SK-N-SH (cell line): ENCODE measurements around the gene HRH1. TPM values are rescaled to one million over a fixed set of nuclear protein-coding genes. Genes with fewer than 3 reads are reported as not detected.

Experiments used
- CTCF ChIA-PET: fragments of 300-600, 350-600 bp; formaldehyde crosslinking; extraction: SDS; loops from one replicate; lab custom pipeline; 2021; lab: Yijun Ruan, JAX
- POLR2A ChIA-PET: fragments of 350-600 bp; sonication (Branson Sonifier 250); formaldehyde crosslinking; extraction: SDS; loops from one replicate; lab custom pipeline; 2020; ENCODE audit warnings: antibody characterized with exemption, inconsistent platforms; lab: Yijun Ruan, JAX
- DNase-seq: peaks from one replicate; pipeline ENCODE4 v3.0.0; 2012
- H2AFZ ChIP-seq: fragments of 200-600 bp; sonication (generic); 2 replicates; pipeline ENCODE4 v1.8.1; 2016; ENCODE audit warnings: antibody characterized with exemption, mild to moderate bottlenecking, low read depth
- H3F3A ChIP-seq: fragments of 200-600 bp; sonication (generic); replicated peaks from 2 replicates; pipeline ENCODE3; 2016; ENCODE audit warnings: antibody characterized with exemption, mild to moderate bottlenecking; ENCODE audit not compliant: insufficient read depth
- H3K27ac ChIP-seq, 2 experiments: fragments of 200-500 bp in 1 of 2; fragments of 200-600 bp in 1 of 2; sonication (Bioruptor generic) in 1 of 2; sonication (generic), shearing (Covaris generic) in 1 of 2; 2 replicates each; pipeline versions ENCODE4 v1.5.1 to v1.6.1; 2014 to 2016; ENCODE audit warnings: low read depth in 2 of 2, inconsistent platforms in 1 of 2, low read length in 1 of 2, mild to moderate bottlenecking in 1 of 2, mixed read lengths in 1 of 2
- H3K27me3 ChIP-seq: fragments of 200-600 bp; sonication (generic), shearing (Covaris generic); 2 replicates; pipeline ENCODE4 v1.6.1; 2016; ENCODE audit warnings: mixed run types; ENCODE audit not compliant: insufficient read depth
- H3K36me3 ChIP-seq, 2 experiments: fragments of 200-500 bp in 1 of 2; fragments of 200-600 bp in 1 of 2; sonication (Bioruptor generic) in 1 of 2; sonication (generic) in 1 of 2; replicated peaks in 1 of 2; 2 replicates each; pipeline versions ENCODE3 to v1.5.1; 2014 to 2016; ENCODE audit warnings: low read length in 1 of 2, mild to moderate bottlenecking in 1 of 2; ENCODE audit not compliant: insufficient read depth in 2 of 2, control insufficient read depth in 1 of 2
- H3K4me1 ChIP-seq, 2 experiments: fragments of 200-500 bp in 1 of 2; fragments of 200-600 bp in 1 of 2; sonication (Bioruptor generic) in 1 of 2; sonication (generic), shearing (Covaris generic) in 1 of 2; 2 replicates each; pipeline versions ENCODE4 v1.5.1 to v1.6.1; 2014 to 2016; ENCODE audit warnings: low read depth in 1 of 2, low read length in 1 of 2, mixed run types in 1 of 2; ENCODE audit not compliant: insufficient read depth in 2 of 2, control insufficient read depth in 1 of 2
- H3K4me2 ChIP-seq: fragments of 200-600 bp; sonication (generic), shearing (Covaris generic); 2 replicates; pipeline ENCODE4 v1.6.1; 2017; ENCODE audit warnings: mixed run types
- H3K4me3 ChIP-seq, 2 experiments: fragments of 200-500 bp in 1 of 2; fragments of 200-600 bp in 1 of 2; sonication (Bioruptor generic) in 1 of 2; sonication (generic), shearing (Covaris generic) in 1 of 2; 2 replicates each; pipeline versions ENCODE4 v1.5.1 to v1.8.1; 2014 to 2016; ENCODE audit warnings: low read depth in 2 of 2, inconsistent platforms in 1 of 2, low read length in 1 of 2, mild to moderate bottlenecking in 1 of 2, mixed read lengths in 1 of 2, moderate library complexity in 1 of 2
- H3K79me2 ChIP-seq: fragments of 200-600 bp; sonication (generic); 2 replicates; pipeline ENCODE4 v1.8.1; 2017; ENCODE audit warnings: mild to moderate bottlenecking; ENCODE audit not compliant: insufficient read depth
- H3K9ac ChIP-seq: fragments of 200-600 bp; sonication (generic); 2 replicates; pipeline ENCODE4 v1.6.1; 2017; ENCODE audit warnings: mixed run types
- H3K9me2 ChIP-seq: fragments of 200-600 bp; sonication (generic); 2 replicates; pipeline ENCODE4 v1.6.1; 2017; ENCODE audit warnings: mixed run types
- H3K9me3 ChIP-seq: fragments of 200-600 bp; sonication (generic); 2 replicates; pipeline ENCODE4 v1.6.1; 2017; ENCODE audit warnings: mixed run types, mild to moderate bottlenecking, moderate library complexity
- H4K20me1 ChIP-seq: fragments of 200-600 bp; sonication (generic); 2 replicates; pipeline ENCODE4 v1.6.1; 2017; ENCODE audit warnings: mild to moderate bottlenecking, mixed run types; ENCODE audit not compliant: insufficient read depth
- CHD2 ChIP-seq: fragments of 150-350 bp; IDR thresholded peaks from 2 replicates; pipeline ENCODE4 v1.6.1; 2018; ENCODE audit warnings: low read length; ENCODE audit not compliant: partially characterized antibody
- EZH2phosphoT487 ChIP-seq: fragments of 200-600 bp; sonication (generic); IDR thresholded peaks from 2 replicates; pipeline ENCODE4 v1.6.1; 2017; ENCODE audit warnings: low read depth, mixed run types, mild to moderate bottlenecking, antibody characterized with exemption, moderate library complexity, borderline replicate concordance
- FOSL2 ChIP-seq: IDR thresholded peaks from 2 replicates; pipeline ENCODE4 v1.4.0; 2012; ENCODE audit warnings: low read depth, mild to moderate bottlenecking, moderate library complexity, borderline replicate concordance
- FOXJ3 ChIP-seq: sonication (generic); formaldehyde crosslinking; IDR thresholded peaks from 2 replicates; pipeline ENCODE4 v1.5.1; 2020; ENCODE audit warnings: mild to moderate bottlenecking, missing genetic modification reagents
- FOXM1 ChIP-seq: IDR thresholded peaks from 2 replicates; pipeline ENCODE4 v1.4.0; 2012; ENCODE audit warnings: low read depth, mild to moderate bottlenecking
- NFIC ChIP-seq: IDR thresholded peaks from 2 replicates; pipeline ENCODE4 v1.4.0; 2012; ENCODE audit warnings: borderline replicate concordance
- POLR2AphosphoS5 ChIP-seq: IDR thresholded peaks from 2 replicates; pipeline ENCODE4 v1.6.1; 2012; ENCODE audit warnings: low read depth, low read length
- RFX5 ChIP-seq: IDR thresholded peaks from 2 replicates; pipeline ENCODE4 v1.6.1; 2012; ENCODE audit warnings: mild to moderate bottlenecking, improper control_type of control experiment, low read length
- TCF12 ChIP-seq: IDR thresholded peaks from 2 replicates; pipeline ENCODE4 v1.4.0; 2012
- WGBS: methylation state at CpG from one replicate; pipeline ENCODE4 v1.1.6; 2017; ENCODE audit warnings: low lambda C conversion rate; 5-methylcytosine and 5-hydroxymethylcytosine counted together
- polyA plus RNA-seq, 3 experiments: library from polyadenylated mRNA; depleted of rRNA; stranded (reverse); fragments of >200 nt; gene quantifications; 2 replicates each; pipeline ENCODE4 v1.2.3, GENCODE V29; 2012
- TF ChIP-seq, protein P1 (sequence below): fragments of 150-350 bp; IDR thresholded peaks from 2 replicates; pipeline ENCODE4 v1.6.1; 2017; ENCODE audit warnings: antibody characterized with exemption, low read length, low read depth, borderline replicate concordance
- TF ChIP-seq, protein P2 (sequence below): IDR thresholded peaks from 2 replicates; pipeline ENCODE4 v1.4.0; 2012; ENCODE audit warnings: low read depth, borderline replicate concordance
- TF ChIP-seq, protein P3 (sequence below): IDR thresholded peaks from 2 replicates; pipeline ENCODE4 v1.4.0; 2012; ENCODE audit warnings: low read depth
- TF ChIP-seq, protein P4 (sequence below): fragments of 150-350 bp; IDR thresholded peaks from 2 replicates; pipeline ENCODE4 v1.6.1; 2016; ENCODE audit warnings: mild to moderate bottlenecking, low read depth, low read length

The HRH1 gene
- polyA plus RNA-seq, 1 of the 3 experiments (the other 2 are of a cell fraction), result 6.2 TPM

DNA sequence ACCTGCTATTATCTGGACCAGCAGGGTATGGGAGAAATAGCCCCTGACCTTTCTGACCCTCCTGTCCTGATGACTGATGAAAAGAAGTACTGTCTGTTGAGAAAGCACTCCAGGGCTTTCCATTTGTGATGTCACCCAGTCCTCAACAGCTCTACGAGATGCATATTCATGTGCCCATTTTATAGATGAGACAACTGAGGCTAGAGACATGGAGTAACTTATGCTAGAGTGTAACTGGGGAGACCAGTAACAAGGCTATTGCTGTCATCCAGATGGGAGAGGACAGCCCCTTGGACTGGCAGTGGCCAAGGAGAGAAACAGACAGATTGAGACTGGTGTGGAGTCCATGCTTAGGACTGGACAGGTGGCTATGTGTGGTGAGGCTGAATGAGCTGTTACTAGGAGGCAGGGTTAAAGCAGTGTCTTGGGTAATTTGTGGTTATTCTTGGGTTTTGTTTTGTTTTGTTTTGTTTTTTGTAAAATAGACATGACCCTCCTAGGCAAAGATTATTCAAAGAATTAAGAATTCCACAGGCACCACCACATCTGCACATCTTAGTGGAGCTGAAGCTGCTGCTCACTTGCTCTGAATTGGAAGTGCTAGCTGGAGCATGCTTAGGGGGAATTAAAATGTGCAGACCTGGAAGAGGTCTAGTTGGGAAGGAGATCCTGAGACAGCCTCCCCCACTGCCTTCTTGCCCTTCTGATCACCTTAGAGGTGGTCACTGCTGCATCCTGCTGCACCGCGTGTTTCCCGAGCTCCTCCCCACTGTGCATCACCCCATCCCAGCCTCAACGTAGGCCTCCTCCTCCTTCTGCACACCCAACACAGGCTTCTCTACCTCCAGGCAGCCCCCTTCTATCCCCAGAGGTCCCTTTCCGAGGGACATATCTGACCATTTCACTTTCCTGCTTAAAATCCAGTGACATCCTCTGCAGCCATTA lies 8.4 kb downstream of the HRH1 start:
- Histone ChIP-seq H3K4me3 (no peak overlapping the region), H2AFZ (no peak overlapping the region), H3K36me3 (peaks cover 15 to 18% of the 10 kb centered on the region in 2 experiments), H3K4me2 (no peak overlapping the region), H3K9me2 (no peaks in the 10 kb centered on the region), H3K4me1 (peaks cover 0 to 10% of the 10 kb centered on the region in 2 experiments; a peak in 3 of 4 replicates), H3K9ac (no peak overlapping the region), H3F3A (peaks cover 14% of the 10 kb centered on the region), H3K27ac (no peak overlapping the region), H3K79me2 (peaks cover 95% of the 10 kb centered on the region), H3K27me3 (no peaks in the 10 kb centered on the region), H3K9me3 (no peaks in the 10 kb centered on the region), H4K20me1 (peaks cover 47% of the 10 kb centered on the region)
- ChIA-PET POLR2A (no interaction called here), CTCF (interaction anchor here (0.7 to 3.3 kb wide), 4 partner anchors 7 to 102 kb away, joined by 3 to 21 read pairs (median 6); partner anchors contain the start of gene HRH1)
- TF ChIP-seq FOSL2 (no peak), POLR2AphosphoS5 (no peak), RFX5 (no peak), NFIC (no peak), TCF12 (no peak), FOXM1 (no peak), FOXJ3 (CRISPR knock-in tag) (no peak)
- TF ChIP-seq, protein P1, sequence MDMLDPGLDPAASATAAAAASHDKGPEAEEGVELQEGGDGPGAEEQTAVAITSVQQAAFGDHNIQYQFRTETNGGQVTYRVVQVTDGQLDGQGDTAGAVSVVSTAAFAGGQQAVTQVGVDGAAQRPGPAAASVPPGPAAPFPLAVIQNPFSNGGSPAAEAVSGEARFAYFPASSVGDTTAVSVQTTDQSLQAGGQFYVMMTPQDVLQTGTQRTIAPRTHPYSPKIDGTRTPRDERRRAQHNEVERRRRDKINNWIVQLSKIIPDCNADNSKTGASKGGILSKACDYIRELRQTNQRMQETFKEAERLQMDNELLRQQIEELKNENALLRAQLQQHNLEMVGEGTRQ, result no peak
- DNase-seq, result no peak
- 96% methylated on average over 6 of the region's 6 CpGs for WGBS

DNA sequence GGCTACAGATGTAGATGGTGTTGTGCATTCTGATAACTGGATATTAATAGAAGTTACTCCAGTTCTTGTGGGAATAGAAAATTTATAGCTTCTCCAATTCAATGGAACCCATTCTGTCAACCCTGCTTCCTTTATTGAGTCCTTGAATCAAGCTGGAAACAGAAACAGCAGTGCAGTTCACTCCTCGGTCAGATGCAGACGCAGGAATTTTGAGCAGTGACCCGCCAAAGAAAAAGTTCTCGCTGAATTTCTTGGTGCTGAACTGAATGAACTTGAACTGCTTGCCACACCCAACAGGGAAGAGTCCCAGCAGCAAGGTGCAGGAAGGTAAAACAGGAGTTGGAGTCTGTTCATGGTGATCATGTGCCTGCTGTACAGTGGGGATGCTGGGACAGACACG lies 10.3 kb downstream of the HRH1 start:
- Histone ChIP-seq H3K79me2 (peaks cover 95% of the 10 kb centered on the region), H3K9me2 (no peaks in the 10 kb centered on the region), H3K27ac (no peak overlapping the region), H3K4me2 (no peak overlapping the region), H2AFZ (no peak overlapping the region), H3K9ac (no peak overlapping the region), H3K4me3 (no peak overlapping the region), H4K20me1 (peaks cover 44% of the 10 kb centered on the region), H3F3A (no peaks in the 10 kb centered on the region), H3K36me3 (peaks cover 15% of the 10 kb centered on the region in 2 experiments), H3K9me3 (no peaks in the 10 kb centered on the region), H3K27me3 (no peaks in the 10 kb centered on the region), H3K4me1 (peaks cover 4 to 14% of the 10 kb centered on the region in 2 experiments; a peak in 3 of 4 replicates)
- ChIA-PET CTCF (interaction anchor here (3.3 kb wide), 1 partner anchor 9 kb away, joined by 21 read pairs; the partner anchor contains the start of gene HRH1), POLR2A (no interaction called here)
- no peak for TF ChIP-seq EZH2phosphoT487
- DNase-seq, result no peak
- WGBS, result 92% methylated on average over 5 of the region's 5 CpGs

DNA sequence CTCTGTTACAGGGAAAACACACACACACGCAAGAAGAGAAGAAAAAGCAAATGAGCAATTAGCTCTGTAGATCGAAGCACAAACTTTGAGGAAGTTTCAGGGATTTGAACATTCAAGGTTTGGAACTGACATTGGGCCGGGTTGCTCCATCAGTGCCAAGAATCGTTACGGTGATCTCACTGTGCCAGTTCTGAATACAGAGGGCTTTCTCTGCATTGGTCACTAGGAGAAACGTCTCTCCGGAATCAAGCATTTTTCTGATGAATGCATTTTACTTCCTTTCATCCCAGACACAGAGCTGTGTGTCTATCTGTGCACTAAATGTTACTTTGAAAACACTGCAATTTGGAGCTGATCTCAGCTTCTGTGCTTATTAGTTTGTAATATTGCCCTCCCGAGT lies 11.2 kb downstream of the HRH1 start:
- Histone ChIP-seq H3K9me3 (no peaks in the 10 kb centered on the region), H3K4me1 (peaks cover 7 to 18% of the 10 kb centered on the region in 2 experiments; a peak in 3 of 4 replicates), H3F3A (no peaks in the 10 kb centered on the region), H3K4me3 (no peak overlapping the region), H3K4me2 (no peak overlapping the region), H4K20me1 (peaks cover 42% of the 10 kb centered on the region), H3K79me2 (peaks cover 95% of the 10 kb centered on the region), H2AFZ (no peak overlapping the region), H3K27me3 (no peaks in the 10 kb centered on the region), H3K9me2 (no peaks in the 10 kb centered on the region), H3K9ac (no peak overlapping the region), H3K27ac (no peak overlapping the region), H3K36me3 (peaks cover 13 to 14% of the 10 kb centered on the region in 2 experiments)
- ChIA-PET CTCF (interaction anchor here (3.3 kb wide), 1 partner anchor 10 kb away, joined by 21 read pairs; the partner anchor contains the start of gene HRH1), POLR2A (no interaction called here)
- DNase-seq, result no peak
- WGBS, result 92% methylated on average over 8 of the region's 8 CpGs
- TF ChIP-seq, protein P2, sequence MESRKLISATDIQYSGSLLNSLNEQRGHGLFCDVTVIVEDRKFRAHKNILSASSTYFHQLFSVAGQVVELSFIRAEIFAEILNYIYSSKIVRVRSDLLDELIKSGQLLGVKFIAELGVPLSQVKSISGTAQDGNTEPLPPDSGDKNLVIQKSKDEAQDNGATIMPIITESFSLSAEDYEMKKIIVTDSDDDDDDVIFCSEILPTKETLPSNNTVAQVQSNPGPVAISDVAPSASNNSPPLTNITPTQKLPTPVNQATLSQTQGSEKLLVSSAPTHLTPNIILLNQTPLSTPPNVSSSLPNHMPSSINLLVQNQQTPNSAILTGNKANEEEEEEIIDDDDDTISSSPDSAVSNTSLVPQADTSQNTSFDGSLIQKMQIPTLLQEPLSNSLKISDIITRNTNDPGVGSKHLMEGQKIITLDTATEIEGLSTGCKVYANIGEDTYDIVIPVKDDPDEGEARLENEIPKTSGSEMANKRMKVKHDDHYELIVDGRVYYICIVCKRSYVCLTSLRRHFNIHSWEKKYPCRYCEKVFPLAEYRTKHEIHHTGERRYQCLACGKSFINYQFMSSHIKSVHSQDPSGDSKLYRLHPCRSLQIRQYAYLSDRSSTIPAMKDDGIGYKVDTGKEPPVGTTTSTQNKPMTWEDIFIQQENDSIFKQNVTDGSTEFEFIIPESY, result no peak
- TF ChIP-seq, protein P1, result no peak
- TF ChIP-seq, protein P3, sequence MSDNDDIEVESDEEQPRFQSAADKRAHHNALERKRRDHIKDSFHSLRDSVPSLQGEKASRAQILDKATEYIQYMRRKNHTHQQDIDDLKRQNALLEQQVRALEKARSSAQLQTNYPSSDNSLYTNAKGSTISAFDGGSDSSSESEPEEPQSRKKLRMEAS, result no peak
- TF ChIP-seq, protein P4, sequence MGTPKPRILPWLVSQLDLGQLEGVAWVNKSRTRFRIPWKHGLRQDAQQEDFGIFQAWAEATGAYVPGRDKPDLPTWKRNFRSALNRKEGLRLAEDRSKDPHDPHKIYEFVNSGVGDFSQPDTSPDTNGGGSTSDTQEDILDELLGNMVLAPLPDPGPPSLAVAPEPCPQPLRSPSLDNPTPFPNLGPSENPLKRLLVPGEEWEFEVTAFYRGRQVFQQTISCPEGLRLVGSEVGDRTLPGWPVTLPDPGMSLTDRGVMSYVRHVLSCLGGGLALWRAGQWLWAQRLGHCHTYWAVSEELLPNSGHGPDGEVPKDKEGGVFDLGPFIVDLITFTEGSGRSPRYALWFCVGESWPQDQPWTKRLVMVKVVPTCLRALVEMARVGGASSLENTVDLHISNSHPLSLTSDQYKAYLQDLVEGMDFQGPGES, result no peak
- TF ChIP-seq CHD2, result no peak
- no peak for TF ChIP-seq FOXM1
- no peak for TF ChIP-seq EZH2phosphoT487
